Spleen (tissue), 7 donors: ENCODE measurements around the gene NECAB3.

Experiments used
- CTCF ChIP-seq, 11 experiments: fragments of 200-600 bp in 7 of 11; fragments of 450-650 bp in 4 of 11; sonication (generic) in 4 of 11; IDR thresholded peaks in 8 of 11; conservative IDR thresholded peaks in 3 of 11; 1 replicate in 7 of 11; 2 replicates in 4 of 11; pipeline versions ENCODE4 v1.4.0 to v1.8.0; 2016 to 2021; ENCODE audit warnings: antibody characterized with exemption in 11 of 11, inconsistent platforms in 4 of 11, mild to moderate bottlenecking in 1 of 11
- POLR2A ChIP-seq, 3 donors: fragments of 450-650 bp; IDR thresholded peaks; one replicate each; pipeline ENCODE4 v1.5.1; 2017; ENCODE audit warnings: antibody characterized with exemption in 3 of 3, mild to moderate bottlenecking in 1 of 3
- donor health status: DM: no; HTN: no; CAD: no; lungs with moderate emphysema.
- donor health status: DM: no; HTN: no; CAD: no.
- donor health status: DM: no; HTN: no; CAD: no.

GRCh38 chr20:33688938-33689424 is 14.8 kb upstream of the NECAB3 start:
- TF ChIP-seq CTCF (IDR thresholded peaks at IDR 0.05 in 8 of 11, conservative IDR thresholded peaks at IDR 0.05 in 3 of 11), result no peak
- no peak for TF ChIP-seq POLR2A (IDR thresholded peaks at IDR 0.05)
